NCI-H82 (cell line): ENCODE data around the gene GLDC.
"Not testable (repeated sequence)": the region's sequence is repeated elsewhere in the genome, so short reads cannot be mapped to it uniquely, and the experiment has no call there.

Experiments
- DNase-seq: peaks from one replicate; lab custom pipeline; 2025; lab: John Stamatoyannopoulos, UW

GLDC gene

DNA sequence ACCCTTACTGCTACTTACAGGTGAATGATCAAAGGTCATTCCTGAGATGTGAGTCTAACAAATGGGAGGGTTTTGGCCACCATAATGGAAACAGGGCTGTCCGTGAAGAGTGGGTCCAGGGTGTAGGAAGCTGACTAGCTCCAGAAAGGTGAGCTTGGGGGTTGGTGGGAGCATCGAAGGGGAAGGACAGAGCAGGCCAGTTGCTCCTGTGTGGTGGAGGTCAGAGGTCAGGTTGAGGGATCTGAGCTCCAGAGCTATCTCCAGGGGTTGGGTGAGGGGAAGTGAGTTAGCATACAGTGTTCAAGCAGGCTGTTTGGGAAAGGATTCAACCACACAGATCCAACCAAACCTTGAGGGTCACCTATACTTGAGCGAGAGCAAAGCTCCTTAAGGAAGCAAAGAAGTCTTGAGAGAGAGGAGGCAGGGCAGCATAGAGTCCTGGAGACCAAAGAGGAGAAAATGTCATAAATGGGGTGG is 18.7 kb upstream of the GLDC start:
- no peak for DNase-seq

DNA sequence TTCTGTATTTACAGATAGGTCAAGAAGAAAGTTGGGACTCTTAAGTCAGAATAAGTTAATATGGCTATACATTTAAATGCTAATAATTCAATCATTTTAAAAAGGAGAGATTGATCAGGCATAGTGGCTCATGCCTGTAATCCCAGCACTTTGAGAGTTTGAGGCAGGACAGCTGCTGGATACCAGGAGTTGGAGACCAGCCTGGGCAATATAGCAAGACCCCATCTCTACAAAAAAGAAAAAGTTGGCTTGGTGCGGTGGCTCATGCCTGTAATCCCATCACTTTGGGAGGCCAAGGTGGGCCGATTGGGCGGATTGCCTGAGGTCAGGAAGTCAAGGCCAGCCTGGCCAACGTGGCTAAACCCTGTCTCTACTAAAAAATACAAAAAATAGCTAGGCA is 15.0 kb upstream of the GLDC start:
- no peak for DNase-seq

DNA sequence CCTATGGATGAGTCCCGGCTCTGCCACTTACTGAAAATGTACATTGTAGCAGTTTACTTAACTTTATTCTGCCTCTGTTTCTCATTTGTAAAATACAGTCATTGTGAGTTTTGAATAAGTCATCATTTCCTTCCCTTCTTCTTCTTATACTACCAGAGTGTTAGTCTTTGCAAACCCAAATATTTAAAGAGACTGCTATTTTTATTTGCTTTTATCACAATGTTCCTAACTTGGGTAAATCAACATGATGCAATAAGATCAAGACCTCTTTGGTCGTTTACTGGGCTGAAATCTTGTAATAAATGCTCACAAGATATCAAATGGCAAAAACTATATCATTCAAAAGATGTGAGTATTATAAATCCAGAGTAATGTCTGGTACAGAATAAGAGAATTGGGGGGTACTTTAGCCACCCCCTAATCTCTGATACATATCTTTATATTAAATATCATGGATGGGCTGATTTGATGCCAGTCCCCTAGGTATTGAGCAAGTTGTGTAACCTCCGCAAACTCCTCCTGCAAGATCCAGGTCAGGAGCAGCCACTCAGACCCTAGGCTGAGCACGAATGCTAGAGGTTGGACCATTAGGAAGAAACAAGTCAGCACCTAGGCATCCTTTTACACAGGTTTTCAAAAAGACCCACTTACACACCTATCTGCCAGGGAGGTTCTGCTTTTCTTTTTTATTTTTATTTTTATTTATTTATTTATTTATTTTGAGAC is 13.3 kb upstream of the GLDC start:
- no peak for DNase-seq

DNA sequence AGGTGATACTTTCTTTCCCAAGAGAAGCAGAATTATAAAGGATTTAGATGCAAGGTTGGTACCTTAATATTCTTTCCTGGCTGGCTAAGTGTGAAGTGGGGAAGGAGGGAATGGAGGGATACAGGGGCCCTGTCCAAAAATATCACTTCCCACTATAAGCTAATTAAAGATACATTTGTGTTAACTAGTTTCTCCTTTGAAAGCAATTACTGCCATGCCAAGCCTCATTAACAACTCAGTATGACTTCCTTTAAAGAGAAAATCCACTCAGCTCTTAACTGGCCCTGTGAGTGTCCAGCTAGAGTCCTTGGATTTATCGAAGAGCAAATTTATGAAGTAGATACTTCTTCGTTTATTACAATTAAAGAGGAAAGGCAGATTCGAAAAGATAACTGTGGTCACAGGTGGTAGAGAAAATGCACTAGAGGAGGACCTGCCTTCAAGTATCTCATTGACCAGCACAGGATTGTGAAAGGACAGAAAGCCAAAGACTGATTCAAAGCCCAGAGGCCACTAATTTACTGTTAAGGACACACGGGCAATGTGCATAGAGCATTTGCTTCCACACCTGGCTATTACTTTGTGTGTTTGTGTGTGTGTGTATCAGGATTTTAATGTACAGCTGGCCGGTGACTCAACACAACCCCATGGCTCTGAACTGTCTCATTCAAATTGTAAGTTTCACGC is 11.2 kb upstream of the GLDC start:
- DNase-seq = no peak

DNA sequence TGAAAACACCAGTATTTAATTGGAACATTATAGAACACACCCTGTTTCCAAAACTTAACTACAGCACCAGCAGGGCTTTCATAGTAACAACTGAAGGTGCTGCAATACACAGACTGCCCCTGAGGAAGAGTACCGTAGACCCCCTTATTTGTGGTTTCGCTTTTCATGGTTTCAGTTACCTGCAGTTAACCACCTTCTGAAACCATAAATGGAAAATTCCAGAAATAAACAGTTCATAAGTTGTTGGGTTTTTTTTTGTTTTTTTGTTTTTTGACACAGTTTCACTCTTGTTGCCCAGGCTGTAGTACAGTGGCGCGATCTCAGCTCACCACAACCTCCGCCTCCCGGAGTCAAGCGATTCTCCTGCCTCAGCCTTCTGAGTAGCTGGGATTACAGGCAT is 9.5 kb upstream of the GLDC start:
- DNase-seq = no peak

DNA sequence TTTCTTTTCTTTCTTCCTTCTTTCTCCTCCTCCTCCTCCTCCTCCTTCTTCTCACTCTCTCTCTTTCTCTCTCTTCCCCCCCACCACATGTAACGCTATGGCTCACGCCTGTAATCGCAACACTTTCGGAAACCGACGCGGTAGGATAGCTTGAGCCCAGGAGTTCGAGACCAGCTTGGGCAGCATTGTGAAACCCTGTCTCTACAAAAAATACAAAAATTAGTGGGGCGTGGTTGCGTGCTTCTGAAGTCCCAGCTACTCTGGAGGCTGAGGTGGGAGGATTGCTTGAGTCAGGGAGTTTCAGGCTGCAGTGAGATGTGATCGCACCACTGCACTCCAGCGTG is 736 bp upstream of the GLDC start:
- DNase-seq = peak; percentile 20

DNA sequence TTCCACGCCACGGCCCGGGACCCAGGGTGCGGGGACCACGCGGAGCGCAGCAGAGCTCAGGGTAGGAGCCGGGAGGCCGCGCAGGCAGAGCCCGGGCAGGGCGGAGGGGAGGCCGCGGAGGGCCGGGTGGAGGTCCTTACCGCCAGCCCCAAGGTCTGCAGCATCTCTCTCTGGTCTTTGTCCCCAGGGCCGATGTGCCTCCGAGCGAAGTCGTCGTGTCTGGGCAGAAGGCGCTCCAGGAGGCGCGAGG is 499 bp downstream of the GLDC start:
- DNase-seq = peak; percentile 35

DNA sequence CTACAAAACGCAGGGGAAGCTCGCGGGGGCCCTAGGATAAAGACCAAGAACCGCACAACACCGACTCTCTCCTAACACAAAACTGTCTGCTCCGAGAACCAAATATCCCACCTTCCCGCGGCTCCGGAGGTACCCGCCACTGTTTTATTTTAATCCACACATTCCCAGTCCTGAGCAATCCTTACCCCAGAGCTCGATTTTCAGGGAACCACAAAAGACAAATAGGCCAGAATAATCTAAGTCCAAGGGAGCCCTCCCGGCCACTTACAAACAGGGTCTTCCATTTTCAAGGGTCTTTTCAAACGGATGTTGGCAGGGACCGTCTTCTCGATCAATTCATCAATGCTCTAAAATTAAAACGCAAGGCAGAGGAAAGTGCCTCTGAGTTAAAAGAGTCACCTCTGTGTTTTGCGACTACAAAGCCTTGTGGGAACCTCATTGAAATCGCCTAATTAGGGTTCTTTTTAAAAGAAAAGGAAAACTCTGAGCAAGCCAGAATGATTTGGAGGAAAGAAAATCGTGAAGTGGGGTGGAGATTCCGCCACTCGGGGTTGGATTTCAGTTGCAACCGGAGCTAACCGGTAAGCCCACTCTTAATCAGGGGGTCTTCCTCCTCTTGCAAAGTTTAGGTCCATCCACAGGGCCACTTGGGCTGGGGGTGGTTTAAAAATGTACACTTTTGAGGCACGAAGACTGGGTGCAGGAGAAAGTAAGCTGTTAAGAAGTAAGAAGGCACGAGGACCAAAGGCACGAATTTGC is 1.0 kb downstream of the GLDC start:
- DNase-seq = no peak

DNA sequence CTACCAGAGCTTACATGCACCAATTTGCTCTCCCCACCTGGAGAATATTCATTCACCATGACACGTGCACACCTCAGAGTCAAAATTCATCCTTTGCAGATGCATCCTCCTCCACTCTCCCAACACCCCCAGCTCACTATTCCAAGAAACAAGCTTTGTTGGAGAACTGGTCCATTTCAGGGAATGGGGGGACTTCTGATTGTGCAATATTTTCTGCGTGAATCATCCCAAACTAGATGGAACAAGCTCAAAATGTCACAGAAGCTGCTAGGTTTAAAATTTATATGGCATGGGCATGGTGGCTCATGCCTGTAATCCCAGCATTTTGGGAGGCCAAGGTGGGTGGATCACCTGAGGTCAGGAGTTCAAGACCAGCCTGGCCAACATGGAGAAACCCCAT is 3.6 kb downstream of the GLDC start:
- DNase-seq = no peak

DNA sequence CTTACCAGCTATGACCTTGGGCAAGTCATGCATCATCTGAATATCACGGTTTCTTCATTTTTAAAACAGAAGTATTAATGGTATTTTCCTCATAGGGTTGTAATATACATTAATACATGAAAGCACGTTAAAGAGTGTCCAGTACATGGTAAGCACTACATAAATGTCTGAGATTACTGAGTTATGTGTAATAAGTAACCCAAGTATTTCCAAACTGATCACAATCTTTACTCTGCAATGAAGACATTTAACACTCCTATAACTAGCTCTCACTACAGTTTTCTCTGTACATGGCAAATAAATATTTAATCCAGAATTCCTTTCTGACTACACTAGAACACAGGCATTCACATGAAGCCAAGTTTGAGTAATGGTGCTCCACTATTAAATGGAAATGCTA is 4.0 kb downstream of the GLDC start:
- DNase-seq = no peak

DNA sequence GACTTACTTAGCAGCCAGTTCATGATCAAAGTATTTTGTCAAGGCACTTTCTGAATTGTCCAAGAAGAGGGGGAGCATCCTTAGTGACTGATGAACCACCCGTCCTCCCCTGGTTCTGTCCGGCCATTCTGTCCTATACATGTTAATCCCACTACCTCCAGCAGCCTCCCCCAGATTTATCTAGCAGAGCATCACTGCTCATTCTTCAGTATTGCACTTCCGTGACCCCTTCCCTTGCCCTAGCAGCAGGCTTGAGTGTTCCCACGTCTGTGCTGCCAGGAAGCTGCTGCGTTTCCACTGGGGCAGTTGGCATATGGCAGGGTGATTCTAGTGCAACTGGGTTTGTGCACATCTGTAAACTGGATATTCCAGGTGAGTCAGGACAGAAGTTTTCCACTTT is 4.5 kb downstream of the GLDC start:
- no peak for DNase-seq

DNA sequence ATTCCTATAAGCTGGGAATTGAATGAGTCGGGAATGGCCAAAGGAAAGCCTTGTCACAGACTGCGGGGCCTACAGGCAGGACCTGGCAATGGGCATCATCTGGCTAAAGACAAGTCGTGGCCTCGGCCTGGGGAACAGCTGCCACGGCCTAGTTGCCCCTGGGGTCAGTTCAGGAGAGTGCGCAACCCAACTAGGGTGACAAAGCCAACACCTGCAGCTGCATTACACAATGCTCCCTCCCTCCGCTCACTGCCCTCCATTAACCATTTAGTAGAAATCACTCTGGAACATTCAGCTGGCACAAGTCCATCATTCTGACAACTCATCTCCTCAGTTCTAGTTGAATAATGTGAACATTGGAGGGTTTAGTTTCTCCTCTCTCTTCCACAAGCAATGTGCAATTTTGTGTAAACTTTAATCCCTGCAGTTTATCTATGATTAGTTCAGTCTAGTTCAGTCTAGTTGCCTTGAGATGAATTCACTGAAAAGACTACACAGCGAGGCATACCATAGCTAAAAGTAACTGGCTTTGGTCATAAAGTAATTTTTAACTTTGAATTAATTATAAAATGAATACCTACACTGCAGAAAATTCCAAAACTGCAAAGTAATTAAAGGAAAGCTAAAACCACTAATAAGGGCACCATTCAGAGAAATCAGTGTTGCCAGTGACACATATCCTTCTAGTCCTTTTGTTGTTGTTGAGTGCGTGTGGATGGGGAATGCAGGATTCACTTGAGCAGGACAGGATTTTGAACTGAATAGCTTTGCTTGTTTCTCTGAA is 5.1 kb downstream of the GLDC start:
- peak; percentile 23 for DNase-seq

DNA sequence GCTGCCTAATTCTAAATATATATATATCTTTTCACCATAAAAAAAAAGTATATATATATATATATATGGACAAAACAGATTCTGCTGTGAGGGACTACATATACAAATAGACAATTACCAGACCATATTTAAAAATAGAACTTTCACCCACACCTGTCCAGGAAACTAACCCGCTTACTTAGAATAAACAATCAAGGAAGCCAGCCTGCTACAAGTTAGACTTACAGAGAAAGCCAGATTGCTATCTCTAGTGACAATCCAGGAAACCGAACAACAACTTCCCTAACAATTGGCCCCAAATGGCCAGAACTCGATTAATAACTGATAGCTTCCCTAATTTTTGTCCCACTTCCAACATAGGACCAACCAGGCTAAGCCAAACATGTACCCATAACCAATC is 5.9 kb downstream of the GLDC start:
- DNase-seq = no peak

DNA sequence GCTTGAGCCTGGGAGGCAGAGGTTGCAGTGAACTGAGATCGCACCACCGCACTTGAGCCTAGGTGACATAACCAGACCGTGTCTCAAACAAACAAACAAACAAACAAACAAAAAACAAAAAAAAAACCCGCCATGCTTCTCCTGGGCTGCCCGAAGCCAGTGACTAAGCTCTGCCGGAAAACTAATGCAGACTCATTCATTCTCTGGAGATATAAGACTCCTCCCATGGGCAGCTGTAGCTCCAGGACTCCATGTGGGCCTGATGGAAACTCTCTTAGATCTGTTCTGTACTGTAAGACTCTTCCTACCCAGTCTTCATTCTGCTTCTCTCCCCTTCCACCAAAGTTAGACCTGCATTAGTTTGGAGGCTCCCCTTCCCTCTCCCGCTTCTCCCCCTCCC is 11.1 kb downstream of the GLDC start:
- DNase-seq = no peak

DNA sequence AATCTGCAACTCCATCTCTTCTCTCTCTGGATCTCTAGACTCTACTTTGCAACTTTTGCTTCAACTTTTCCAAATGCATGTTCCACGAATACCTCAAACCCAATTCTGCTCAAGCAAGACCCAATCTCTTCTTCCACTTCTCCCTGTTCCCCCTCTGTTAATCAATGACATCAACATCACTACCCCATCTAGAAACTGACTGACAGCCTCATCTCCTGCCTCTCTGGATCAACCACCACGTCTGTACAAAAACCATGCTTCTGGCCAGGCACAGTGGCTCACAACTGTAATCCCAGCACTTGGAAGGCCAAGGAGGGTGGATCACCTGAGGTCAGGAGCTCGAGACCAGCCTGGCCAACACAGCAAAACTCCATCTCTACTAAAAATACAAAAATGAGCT is 12.2 kb downstream of the GLDC start:
- DNase-seq = no peak

DNA sequence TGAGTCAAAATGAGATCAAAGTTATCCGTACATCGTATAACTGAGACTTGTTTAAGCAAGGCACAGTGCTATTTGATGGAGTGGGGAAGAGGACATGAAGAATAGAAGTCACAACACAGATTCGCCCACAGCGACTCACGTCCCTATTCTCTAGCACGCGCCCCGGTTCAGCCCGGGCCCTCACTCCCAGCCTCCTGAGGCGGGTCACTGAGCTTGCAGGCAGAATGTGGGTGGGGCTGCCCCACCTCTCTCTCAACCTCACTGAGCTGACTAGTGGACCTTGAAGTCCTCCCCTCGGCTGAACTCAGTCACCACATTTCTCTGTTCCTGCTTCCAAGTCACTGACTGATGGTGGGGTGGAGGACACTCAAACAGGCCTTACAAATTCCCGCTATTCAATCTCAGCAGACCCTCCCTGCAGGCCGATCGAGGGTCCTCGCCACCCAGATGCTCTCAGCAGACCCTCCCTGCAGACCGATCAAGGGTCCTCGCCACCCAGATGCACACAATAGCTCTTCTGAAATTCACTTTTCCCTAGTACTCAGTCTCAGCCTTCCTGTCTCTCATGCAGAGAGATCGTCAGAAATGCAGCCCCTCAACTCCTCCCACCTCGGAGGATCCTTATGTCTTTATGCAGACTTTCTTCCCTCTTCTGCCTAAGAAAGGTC is 12.9 kb downstream of the GLDC start:
- no peak for DNase-seq

DNA sequence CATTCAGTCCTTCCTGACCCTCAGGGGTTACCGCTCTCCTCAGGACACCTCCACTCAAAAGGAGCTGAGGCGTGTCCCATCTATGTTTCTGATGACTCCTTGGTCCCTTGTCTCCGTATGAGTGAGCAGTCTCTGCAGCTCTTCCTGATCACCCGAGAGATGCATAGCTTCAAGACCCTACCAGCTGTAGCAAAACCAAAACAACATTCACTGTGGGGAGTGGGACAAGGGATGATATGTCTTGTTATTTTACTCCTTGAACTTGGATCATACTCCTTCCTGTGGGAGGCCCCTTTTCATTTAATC is 14.4 kb downstream of the GLDC start:
- DNase-seq = no peak

DNA sequence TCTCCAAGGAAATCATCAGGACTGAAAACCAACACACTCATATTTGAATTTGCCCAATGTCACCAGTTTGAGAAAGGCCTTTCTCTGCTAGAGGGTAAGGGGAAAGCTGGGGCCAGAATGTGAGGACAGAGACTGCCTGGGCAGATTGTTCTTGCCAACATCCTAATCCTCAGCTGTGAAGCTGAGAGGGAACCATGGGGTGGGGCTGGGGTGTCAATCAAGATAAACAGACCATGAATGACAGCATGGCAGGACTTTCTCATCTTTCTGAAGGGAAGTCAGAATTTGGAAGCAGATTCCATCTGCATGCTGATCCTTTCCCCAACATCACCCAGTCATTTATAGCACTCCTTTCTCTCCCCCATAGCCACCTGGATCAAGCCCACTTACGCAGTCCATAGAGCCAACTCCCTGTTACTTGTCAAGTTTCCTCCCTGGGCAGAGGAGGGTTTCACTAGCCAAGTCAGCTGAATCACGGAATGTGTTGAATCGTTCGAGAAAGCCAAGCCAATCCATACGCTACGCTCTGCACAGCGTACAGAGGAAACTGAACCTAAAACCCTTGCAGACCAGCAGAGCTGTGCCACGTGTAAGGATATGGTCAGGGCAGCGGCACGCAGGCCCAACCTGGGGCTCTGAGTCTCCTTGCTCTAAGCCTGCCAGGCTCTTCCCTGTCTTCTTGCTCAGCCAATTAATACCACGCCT is 14.9 kb downstream of the GLDC start:
- peak; percentile 71 for DNase-seq

DNA sequence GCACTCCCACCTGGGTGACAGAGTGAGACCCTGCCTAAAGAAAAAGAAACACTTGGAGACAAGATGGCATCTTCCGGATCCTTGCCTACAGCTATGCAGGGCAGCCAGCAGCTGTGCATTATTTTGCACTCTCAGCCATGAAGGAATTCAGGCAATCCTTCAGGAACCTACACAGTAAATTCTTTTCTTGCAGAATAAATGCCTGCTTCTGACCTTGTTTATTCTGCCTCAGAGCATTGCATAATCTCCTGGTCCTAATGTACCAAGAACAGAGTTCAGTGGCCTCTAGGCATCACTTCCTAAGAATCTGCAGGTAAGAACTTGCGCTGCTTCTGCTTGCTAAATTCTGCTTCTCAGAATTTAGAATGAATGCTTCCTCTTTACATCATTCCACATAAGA is 16.8 kb downstream of the GLDC start:
- DNase-seq = no peak

DNA sequence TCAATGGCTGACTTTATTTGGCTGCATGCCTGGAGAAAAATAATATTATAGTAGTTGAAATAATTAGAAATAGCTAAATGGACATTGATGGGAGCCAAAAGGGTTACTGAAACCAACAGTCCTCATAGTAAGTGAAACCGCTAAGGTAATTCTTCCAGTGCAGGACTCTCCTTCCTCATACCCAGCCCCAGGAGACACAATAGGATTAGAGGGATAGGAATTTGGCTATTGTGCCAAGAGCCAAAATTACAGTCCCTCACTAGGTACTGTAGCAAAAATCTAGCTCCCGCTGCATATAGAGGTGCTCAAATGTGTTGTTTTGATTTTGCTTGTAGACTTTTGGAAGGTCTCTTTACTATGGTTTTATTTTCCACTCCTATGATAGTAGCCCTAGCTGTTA is 20.2 kb downstream of the GLDC start:
- DNase-seq = peak; percentile 20

DNA sequence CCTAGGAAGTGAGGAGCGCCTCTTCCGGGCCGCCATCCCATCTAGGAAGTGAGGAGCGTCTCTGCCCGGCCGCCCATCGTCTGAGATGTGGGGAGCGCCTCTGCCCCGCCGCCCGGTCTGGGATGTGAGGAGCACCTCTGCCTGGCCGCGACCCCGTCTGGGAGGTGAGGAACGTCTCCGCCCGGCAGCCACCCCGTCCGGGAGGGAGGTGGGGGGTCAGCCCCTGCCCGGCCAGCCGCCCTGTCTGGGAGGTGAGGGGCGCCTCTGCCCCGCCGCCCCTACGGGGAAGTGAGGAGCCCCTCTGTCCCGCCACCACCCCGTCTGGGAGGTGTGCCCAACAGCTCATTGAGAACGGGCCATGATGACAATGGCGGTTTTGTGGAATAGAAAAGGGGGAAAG is 22.7 kb downstream of the GLDC start:
- DNase-seq = not testable (repeated sequence)

DNA sequence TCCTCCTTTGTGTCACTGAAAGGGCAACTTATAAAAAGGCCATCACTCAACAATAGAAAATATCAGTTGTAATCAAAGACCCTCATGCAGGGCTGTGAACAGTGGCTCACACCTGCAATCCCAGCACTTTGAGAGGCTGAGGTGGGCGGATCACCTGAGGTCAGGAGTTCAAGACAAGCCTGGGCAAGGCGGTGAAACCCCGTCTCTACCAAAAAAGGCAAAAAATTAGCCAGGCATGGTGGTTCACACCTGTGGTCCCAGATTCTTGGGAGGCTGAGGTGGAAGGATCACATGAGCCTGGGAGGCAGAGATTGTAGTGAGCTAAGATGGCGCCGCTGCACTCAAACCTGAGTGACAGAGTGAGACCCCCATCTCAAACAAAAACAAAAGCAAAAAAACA is 24.7 kb downstream of the GLDC start:
- DNase-seq = no peak
